Erythroblast (primary cell): ENCODE data around the gene BMF.

Source experiments
- DNase-seq, 2 experiments: peaks; one replicate each; lab custom pipeline; 2025; lab: John Stamatoyannopoulos, UW
- GATA1 ChIP-seq: IDR thresholded peaks from 2 replicates; pipeline ENCODE4 v1.6.1; 2011; ENCODE audit warnings: low read depth, mild to moderate bottlenecking, control low read depth, low read length, moderate library complexity
- POLR2A ChIP-seq: IDR thresholded peaks from 2 replicates; pipeline ENCODE4 v1.6.1; 2011; ENCODE audit warnings: mild to moderate bottlenecking, low read length

BMF gene

GRCh38 chr15:40040293-40040635 is 68.4 kb downstream of the BMF start:
- no peak for DNase-seq
- TF ChIP-seq POLR2A = no peak
- no peak for TF ChIP-seq GATA1

GRCh38 chr15:40038638-40039543 is 69.8 kb downstream of the BMF start, which contains the start of gene SRP14:
Gene SRP14, minus strand, starts transcription at chr15:40039181. Its CDS starts 65 bp downstream, at chr15:40039116.
- TF ChIP-seq GATA1 (no peak), POLR2A (peak; percentile 86)
- peak; percentile 93 for DNase-seq

DNA sequence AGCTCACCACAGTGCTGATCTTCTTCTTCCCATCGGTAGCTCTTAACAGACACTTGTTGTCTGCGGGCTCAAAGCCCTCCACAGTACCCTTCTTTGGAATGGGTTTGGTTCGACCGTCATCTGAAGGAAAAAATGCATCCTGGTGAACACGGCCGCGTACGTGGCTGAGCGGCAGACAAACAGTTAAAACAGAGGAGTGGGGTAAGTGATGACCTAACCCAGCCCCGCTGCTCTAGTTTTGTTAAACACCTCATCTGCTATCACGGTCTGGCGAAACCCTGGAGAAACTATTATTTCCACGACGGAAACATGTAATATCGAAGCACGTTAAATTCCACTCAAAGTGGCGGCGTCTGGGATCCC is 70.4 kb downstream of the BMF start:
- peak; percentile 51 to 69 for DNase-seq
- no peak for TF ChIP-seq POLR2A
- TF ChIP-seq GATA1 = no peak
